DOHH2 (cell line): ENCODE measurements around the gene HOXB8.

Experiments used
- CTCF ChIP-seq: fragments of 200-600 bp; sonication (generic); IDR thresholded peaks from one replicate; pipeline ENCODE4 v1.5.1; 2014; ENCODE audit warnings: antibody characterized with exemption, mild to moderate bottlenecking, low read depth, low read length; ENCODE audit not compliant: poor library complexity, severe bottlenecking
- EZH2phosphoT487 ChIP-seq: fragments of 200-600 bp; sonication (generic); IDR thresholded peaks from 2 replicates; pipeline ENCODE4 v1.6.1; 2017; ENCODE audit warnings: borderline replicate concordance, mild to moderate bottlenecking, antibody characterized with exemption, low read length, moderate library complexity, mixed read lengths

- TF ChIP-seq CTCF (no peak), EZH2phosphoT487 (no peak)
These were observed 22.5 kb downstream of the HOXB8 start for GRCh38 chr17:48592577-48592976.
